K562 (cell line): ENCODE results near the gene TMCC2. TPM values are rescaled to one million over a fixed set of nuclear protein-coding genes. Genes with fewer than 3 reads are reported as not detected.
"Not testable (repeated sequence)": the region's sequence is repeated elsewhere in the genome, so short reads cannot be mapped to it uniquely, and the experiment has no call there.

Experiments
- ATAC-seq: fragments of 200-7000 bp; cut with Tn5 transposase; 3 replicates; pipeline ENCODE4 v1.9.1; 2020; ENCODE audit warnings: moderate library complexity
- BruUV-seq: library from RNA; stranded (reverse); fragments of 400-500 nt; replicated peaks from 2 replicates; lab custom pipeline; 2021; lab: Mats Ljungman, UMichigan
- CTCF ChIA-PET: fragments of 300-600 bp; formaldehyde crosslinking; extraction: SDS; loops from one replicate; lab custom pipeline; 2021; ENCODE audit warnings: low intra/inter-chr PET ratio; lab: Yijun Ruan, JAX
- POLR2A ChIA-PET: fragments of 300-600, 350-650 bp; sonication (Branson Sonifier 250); formaldehyde crosslinking; extraction: SDS; loops from one replicate; lab custom pipeline; 2021; ENCODE audit warnings: antibody characterized with exemption, inconsistent platforms; lab: Yijun Ruan, JAX
- DNase-seq, 4 experiments: peaks; one replicate each; pipeline versions ENCODE4 v3.0.0 to v3.0.0-alpha.2; 2011 to 2018; ENCODE audit warnings: low spot score in 3 of 4, mixed read lengths in 3 of 4; ENCODE audit errors: extremely low read depth in 1 of 4
- FAIRE-seq: peaks from 2 replicates; lab custom pipeline; 2011; peaks lifted over from hg19 to GRCh38; lab: Jason Lieb, UNC
- H2AFZ ChIP-seq: 2 replicates; pipeline ENCODE4 v1.6.0; 2011; ENCODE audit warnings: low read depth, low read length, control low read depth, inconsistent platforms
- H3K27ac ChIP-seq: fragments of 200-600 bp; 3 replicates; pipeline ENCODE4 v1.8.0; 2011; ENCODE audit warnings: low read depth, mild to moderate bottlenecking, control low read depth, inconsistent platforms, low read length, moderate library complexity, mixed read lengths; ENCODE audit errors: extremely low read depth
- H3K27me3 ChIP-seq, 2 experiments: fragments of 300-600 bp in 1 of 2; 2 replicates in 1 of 2; 3 replicates in 1 of 2; pipeline versions ENCODE4 v1.6.0 to v1.8.0; 2011; ENCODE audit warnings: inconsistent platforms in 2 of 2, low read length in 2 of 2, mild to moderate bottlenecking in 1 of 2, mixed read lengths in 1 of 2, moderate library complexity in 1 of 2; ENCODE audit not compliant: control insufficient read depth in 2 of 2, insufficient read depth in 2 of 2
- H3K36me3 ChIP-seq: fragments of 300-600 bp; 3 replicates; pipeline ENCODE4 v1.8.0; 2011; ENCODE audit warnings: mild to moderate bottlenecking, low read length, inconsistent platforms; ENCODE audit not compliant: control insufficient read depth, insufficient read depth
- H3K4me1 ChIP-seq, 2 experiments: fragments of 200-600 bp in 1 of 2; replicated peaks in 1 of 2; 2 replicates in 1 of 2; 3 replicates in 1 of 2; pipeline versions ENCODE4 v1.5.1 to v1.8.0; 2011; ENCODE audit warnings: inconsistent platforms in 2 of 2, low read length in 2 of 2, mild to moderate bottlenecking in 1 of 2, mixed read lengths in 1 of 2, moderate library complexity in 1 of 2; ENCODE audit not compliant: control insufficient read depth in 2 of 2, insufficient read depth in 2 of 2
- H3K4me2 ChIP-seq: 2 replicates; pipeline ENCODE4 v1.6.1; 2011; ENCODE audit warnings: low read length, control low read depth, inconsistent platforms, mixed read lengths; ENCODE audit not compliant: insufficient read depth
- H3K4me3 ChIP-seq: fragments of 200-600 bp; sonication (generic), shearing (Covaris generic); 2 replicates; pipeline ENCODE4 v1.5.1; 2016; ENCODE audit warnings: control low read depth, inconsistent platforms
- H3K79me2 ChIP-seq: fragments of 200-600 bp; 3 replicates; pipeline ENCODE4 v1.8.0; 2011; ENCODE audit warnings: low read length, inconsistent platforms; ENCODE audit not compliant: control insufficient read depth, insufficient read depth
- H3K9ac ChIP-seq, 2 experiments: 2 replicates each; pipeline versions ENCODE4 v1.6.0 to v1.6.1; 2011; ENCODE audit warnings: low read depth in 2 of 2, low read length in 2 of 2, control low read depth in 1 of 2, inconsistent platforms in 1 of 2, mild to moderate bottlenecking in 1 of 2, mixed read lengths in 1 of 2; ENCODE audit not compliant: insufficient read depth in 1 of 2
- H3K9me1 ChIP-seq: one replicate; pipeline ENCODE4 v1.6.0; 2011; ENCODE audit warnings: inconsistent platforms, mild to moderate bottlenecking, low read length, moderate library complexity; ENCODE audit not compliant: control insufficient read depth, insufficient read depth
- H3K9me3 ChIP-seq: replicated peaks from 2 replicates; pipeline ENCODE4 v1.5.1; 2011; ENCODE audit warnings: low read depth, low read length, inconsistent platforms; ENCODE audit not compliant: control insufficient read depth, insufficient read depth
- H4K20me1 ChIP-seq: replicated peaks from 2 replicates; pipeline ENCODE4 v1.6.1; 2011; ENCODE audit warnings: low read length, inconsistent platforms, mixed read lengths; ENCODE audit not compliant: control insufficient read depth, insufficient read depth
- JUND ChIP-seq, 2 experiments: IDR thresholded peaks; 2 replicates in 1 of 2; 3 replicates in 1 of 2; pipeline ENCODE4 v1.6.1; 2011; ENCODE audit warnings: borderline replicate concordance in 2 of 2, low read depth in 2 of 2, low read length in 2 of 2, improper control_type of control experiment in 1 of 2, missing biosample characterization in 1 of 2, missing genetic modification characterization in 1 of 2, missing genetic modification reagents in 1 of 2
- KDM1A ChIP-seq, 2 experiments: fragments of 450-650 bp; IDR thresholded peaks; 2 replicates each; pipeline ENCODE4 v1.6.1; 2016; ENCODE audit warnings: mild to moderate bottlenecking in 2 of 2
- ZEB2 ChIP-seq: fragments of 450-650 bp; IDR thresholded peaks from 2 replicates; pipeline ENCODE4 v1.6.1; 2016
- WGBS: fragments of 100-300 bp; shearing (Covaris generic); methylation state at CpG from one replicate; pipeline ENCODE4 v1.1.6; 2016; ENCODE audit warnings: low coverage, mixed read lengths; ENCODE audit not compliant: insufficient coverage; ENCODE audit errors: missing lambda C conversion rate; 5-methylcytosine and 5-hydroxymethylcytosine counted together
- in situ Hi-C: fragments of 300-500 bp; cut with MboI; formaldehyde crosslinking; loops from 4 replicates; pipeline ENCODE4 v1.15.0; 2018; ENCODE audit warnings: inconsistent platforms, mixed read lengths
- intact Hi-C: fragments of 100-400 bp; cut with micrococcal nuclease; formaldehyde crosslinking; loops from 2 replicates; pipeline ENCODE4 v1.14.2; 2022
- polyA plus RNA-seq, 8 experiments: library from polyadenylated mRNA; depleted of rRNA in 4 of 8; stranded (reverse) in 5 of 8; unstranded in 3 of 8; fragments of >200 nt; fragmentation: Nextera tagmentation in 2 of 8; fragmentation: Illumina TruSeq in 1 of 8; extraction: Ambion mirVana in 2 of 8; extraction: Trizol in 1 of 8; gene quantifications; 2 replicates each; pipeline versions ENCODE4 v1.2.1 to v1.2.3, GENCODE V29; 2011 to 2014; ENCODE audit warnings: inconsistent platforms in 1 of 8, missing spikeins in 1 of 8
- total RNA-seq, 7 experiments: library from RNA; depleted of rRNA in 6 of 7; stranded (reverse); fragments of >200 nt in 6 of 7; fragmentation: Illumina TruSeq in 2 of 7; extraction: Trizol in 2 of 7; gene quantifications; 2 replicates each; pipeline versions ENCODE4 v1.2.1 to v1.2.3, GENCODE V29; 2011 to 2021; ENCODE audit warnings: low replicate concordance in 1 of 7
- TF ChIP-seq, protein P1 (sequence below), 2 experiments: fragments of 450-650 bp in 1 of 2; sonication (generic) in 1 of 2; formaldehyde crosslinking in 1 of 2; IDR thresholded peaks in 1 of 2; conservative IDR thresholded peaks in 1 of 2; 2 replicates each; pipeline versions ENCODE4 v1.6.1 to v1.8.1; 2016 to 2023; ENCODE audit warnings: mild to moderate bottlenecking in 2 of 2, moderate library complexity in 2 of 2, inconsistent platforms in 1 of 2, missing genetic modification reagents in 1 of 2

The TMCC2 gene
- total and polyA plus RNA-seq, 9 of the 15 experiments (the other 6 are each of a cell fraction or from before 2014, with no cell fraction given): 0.06 to 1.8 (median 0.98) TPM

DNA sequence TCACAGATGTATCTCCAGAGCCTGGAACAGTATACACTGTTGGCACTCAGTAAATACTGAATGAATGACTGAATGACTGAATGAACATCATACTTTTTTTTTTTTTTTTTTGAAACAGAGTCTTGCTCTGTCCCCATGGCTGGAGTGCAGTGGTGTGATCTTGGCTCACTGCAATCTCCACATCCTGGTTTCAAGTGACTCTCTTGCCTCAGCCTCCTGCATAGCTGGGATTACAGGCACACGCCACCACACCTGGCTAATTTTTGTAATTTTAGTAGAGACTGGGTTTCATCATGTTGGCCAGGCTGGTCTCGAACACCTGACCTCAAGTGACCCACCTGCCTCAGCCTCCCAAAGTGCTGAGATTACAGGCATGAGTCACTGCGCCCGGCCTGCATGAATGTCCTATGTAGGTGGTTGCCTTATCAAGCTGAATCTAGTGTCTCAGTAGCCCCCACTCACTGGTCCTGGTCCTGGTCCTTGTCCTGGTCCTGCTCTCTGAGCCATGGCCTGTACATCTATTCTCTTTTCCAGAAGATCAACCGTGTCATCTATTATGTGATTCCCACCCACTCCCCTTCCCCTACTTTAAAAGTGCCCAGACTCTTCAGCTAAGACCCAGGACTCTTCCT lies 69.9 kb downstream of the TMCC2 start:
- H3K9me3 ChIP-seq, ATAC-seq, H3K27ac ChIP-seq, FAIRE-seq, H2AFZ ChIP-seq, H3K4me2 ChIP-seq, H3K9ac ChIP-seq, H3K9me1 ChIP-seq, in situ Hi-C loops, intact Hi-C loops, H3K79me2 ChIP-seq, H3K4me3 ChIP-seq, H3K36me3 ChIP-seq, BruUV-seq, H4K20me1 ChIP-seq, DNase-seq: not testable (repeated sequence)
- 7% methylated on average over 5 of the region's 5 CpGs for WGBS
- 0 out of 4 replicates have a peak, but pooled peaks of 1 of the 2 experiments have one; percentile 29 for TF ChIP-seq KDM1A (IDR thresholded peaks at IDR 0.05)
- TF ChIP-seq ZEB2: 0 out of 2 replicates have a peak, but pooled peaks have one; percentile 18
- TF ChIP-seq, protein P1, sequence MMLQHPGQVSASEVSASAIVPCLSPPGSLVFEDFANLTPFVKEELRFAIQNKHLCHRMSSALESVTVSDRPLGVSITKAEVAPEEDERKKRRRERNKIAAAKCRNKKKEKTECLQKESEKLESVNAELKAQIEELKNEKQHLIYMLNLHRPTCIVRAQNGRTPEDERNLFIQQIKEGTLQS (IDR thresholded peaks at IDR 0.05): peak; percentile 31; the same call in 1 of the 2 replicates
- TF ChIP-seq, protein P1 (CRISPR knock-in tag; conservative IDR thresholded peaks at IDR 0.05): not testable (repeated sequence)
- TF ChIP-seq JUND (IDR thresholded peaks at IDR 0.05; ENCODE audit: borderline replicate concordance, low read depth, low read length): 0 out of 2 replicates have a peak, but pooled peaks have one; percentile 25
- TF ChIP-seq JUND (tag; IDR thresholded peaks at IDR 0.05; ENCODE audit: borderline replicate concordance, low read depth, low read length): 0 out of 3 replicates have a peak, but pooled peaks have one; percentile 11
- Histone ChIP-seq H3K27me3 (peaks cover 9 to 16% of the 10 kb centered on the region in 2 experiments; a peak in 4 of 5 replicates), H3K4me1 (peaks cover 14% of the 10 kb centered on the region in 2 experiments; a peak in 4 of 5 replicates)
- POLR2A ChIA-PET: interaction anchor here (0.5 to 1.2 kb wide), 5 partner anchors 9 to 430 kb away, joined by 3 to 5 read pairs (median 3); partner anchors contain the start of gene TMCC2
- CTCF ChIA-PET: interaction anchor here (0.6 kb wide), 1 partner anchor 383 kb away, joined by 4 read pairs; no protein-coding TSS in a partner anchor
